GM19328 (cell line): ENCODE measurements around the gene LBR.

Experiments used
- ATAC-seq: cut with Tn5 transposase; IDR thresholded peaks from one replicate; pipeline ENCODE4 v1.9.1; 2021; ENCODE audit warnings: mild to moderate bottlenecking, moderate library complexity; ENCODE audit not compliant: unreplicated experiment

LBR gene

GRCh38 chr1:225424562-225425200, 3.2 kb downstream of the LBR start:
- no peak for ATAC-seq

- no peak for ATAC-seq
These were observed 4.4 kb downstream of the LBR start for GRCh38 chr1:225423518-225423855.

GRCh38 chr1:225422795-225423517, 4.9 kb downstream of the LBR start:
- no peak for ATAC-seq

- no peak for ATAC-seq
These were observed 5.7 kb downstream of the LBR start for GRCh38 chr1:225422031-225422605.

GRCh38 chr1:225418598-225418997, 9.2 kb downstream of the LBR start:
- ATAC-seq = no peak

GRCh38 chr1:225418059-225418458, 9.8 kb downstream of the LBR start:
- ATAC-seq = no peak

- no peak for ATAC-seq
These were observed 11.7 kb downstream of the LBR start for GRCh38 chr1:225415967-225416745.

- ATAC-seq = no peak
These were observed 12.5 kb downstream of the LBR start for GRCh38 chr1:225415307-225415706.

GRCh38 chr1:225413708-225414375, 14.0 kb downstream of the LBR start:
- no peak for ATAC-seq

GRCh38 chr1:225412803-225413351, 15.0 kb downstream of the LBR start:
- ATAC-seq = no peak

GRCh38 chr1:225412321-225412720, 15.5 kb downstream of the LBR start:
- ATAC-seq = no peak

GRCh38 chr1:225410036-225410435, 17.8 kb downstream of the LBR start:
- no peak for ATAC-seq

GRCh38 chr1:225409051-225409450, 18.8 kb downstream of the LBR start:
- no peak for ATAC-seq

GRCh38 chr1:225408249-225408648, 19.6 kb downstream of the LBR start:
- ATAC-seq = no peak

GRCh38 chr1:225407755-225408154, 20.1 kb downstream of the LBR start:
- no peak for ATAC-seq

- no peak for ATAC-seq
These were observed 20.7 kb downstream of the LBR start for GRCh38 chr1:225406976-225407725.

GRCh38 chr1:225400968-225401367, 26.9 kb downstream of the LBR start:
- ATAC-seq = no peak

- ATAC-seq = no peak
These were observed 31.5 kb downstream of the LBR start for GRCh38 chr1:225396357-225396756.

GRCh38 chr1:225389843-225390242, 38.0 kb downstream of the LBR start:
- ATAC-seq = no peak

- no peak for ATAC-seq
These were observed 39.5 kb downstream of the LBR start for GRCh38 chr1:225388372-225388771.
